Brain microvascular endothelial cell (primary cell): ENCODE measurements around the gene PTPRN2.

ENCODE experiments used
- DNase-seq: peaks from one replicate; pipeline ENCODE4 v3.0.0-alpha.2; 2020
- H3K27ac ChIP-seq: fragments of 250-450 bp; sonication (Bioruptor Pico); 2 replicates; pipeline ENCODE4 v1.5.1; 2020; ENCODE audit warnings: mild to moderate bottlenecking, moderate library complexity
- H3K27me3 ChIP-seq: fragments of 250-450 bp; sonication (Bioruptor Pico); replicated peaks from 2 replicates; pipeline ENCODE4 v1.5.1; 2020; ENCODE audit warnings: mild to moderate bottlenecking
- H3K36me3 ChIP-seq: fragments of 250-450 bp; sonication (Bioruptor Pico); replicated peaks from 2 replicates; pipeline ENCODE4 v1.5.1; 2020; ENCODE audit warnings: mild to moderate bottlenecking
- H3K4me3 ChIP-seq: 2 replicates; pipeline ENCODE4 v1.5.1; 2011; ENCODE audit warnings: low read depth, mild to moderate bottlenecking, control low read depth, low read length, moderate library complexity
- CTCF ChIP-seq: IDR thresholded peaks from 2 replicates; pipeline ENCODE4 v1.5.1; 2011; ENCODE audit warnings: low read depth, mild to moderate bottlenecking, moderate library complexity, low read length, control low read depth, inconsistent platforms; ENCODE audit errors: missing control alignments
- in situ Hi-C: cut with HindIII; loops from 2 replicates; pipeline ENCODE4 v1.10.0; 2017; ENCODE audit warnings: low sequenced_read_pairs, low pct_ligation_motif_present

PTPRN2 gene

GRCh38 chr7:158329014-158329610 is 258.5 kb downstream of the PTPRN2 start:
- Histone ChIP-seq H3K27me3 (no peaks in the 10 kb centered on the region), H3K27ac (no peak overlapping the region), H3K36me3 (no peaks in the 10 kb centered on the region), H3K4me3 (no peak overlapping the region)
- TF ChIP-seq CTCF, result no peak
- DNase-seq, result no peak
- in situ Hi-C loops, result no loop called here

- H3K27ac ChIP-seq, result no peak overlapping the region
- TF ChIP-seq CTCF, result no peak
- no peaks in the 10 kb centered on the region for H3K36me3 ChIP-seq
- no peak for DNase-seq
- in situ Hi-C loops, result no loop called here
- no peaks in the 10 kb centered on the region for H3K27me3 ChIP-seq
- no peak overlapping the region for H3K4me3 ChIP-seq
Observed at GRCh38 chr7:158328376-158329013, 259.1 kb downstream of the PTPRN2 start.

GRCh38 chr7:158327571-158328180 is 259.9 kb downstream of the PTPRN2 start:
- Histone ChIP-seq H3K27ac (no peak overlapping the region), H3K36me3 (no peaks in the 10 kb centered on the region), H3K27me3 (no peaks in the 10 kb centered on the region), H3K4me3 (no peak overlapping the region)
- DNase-seq, result no peak
- no peak for TF ChIP-seq CTCF
- in situ Hi-C loops, result no loop called here

GRCh38 chr7:158327012-158327411 is 260.6 kb downstream of the PTPRN2 start:
- H3K36me3 ChIP-seq, result no peaks in the 10 kb centered on the region
- in situ Hi-C loops, result no loop called here
- no peak for TF ChIP-seq CTCF
- no peaks in the 10 kb centered on the region for H3K27me3 ChIP-seq
- DNase-seq, result no peak
- H3K4me3 ChIP-seq, result no peak overlapping the region
- no peak overlapping the region for H3K27ac ChIP-seq

- H3K27ac ChIP-seq, result no peak overlapping the region
- in situ Hi-C loops, result no loop called here
Observed at GRCh38 chr7:158325530-158326381, 261.9 kb downstream of the PTPRN2 start.

More at GRCh38 chr7:158325530-158326381, 261.9 kb downstream of the PTPRN2 start:
- no peak for TF ChIP-seq CTCF
- Histone ChIP-seq H3K27me3 (no peaks in the 10 kb centered on the region), H3K36me3 (no peaks in the 10 kb centered on the region), H3K4me3 (no peak overlapping the region)
- peak; percentile 24 for DNase-seq
